ENCODE data around the gene C5orf58. TPM values are rescaled to one million over a fixed set of nuclear protein-coding genes. Genes with fewer than 3 reads are reported as not detected.

Gene C5orf58
- total RNA-seq, 1 donor from 2014 or later: not detected

DNA sequence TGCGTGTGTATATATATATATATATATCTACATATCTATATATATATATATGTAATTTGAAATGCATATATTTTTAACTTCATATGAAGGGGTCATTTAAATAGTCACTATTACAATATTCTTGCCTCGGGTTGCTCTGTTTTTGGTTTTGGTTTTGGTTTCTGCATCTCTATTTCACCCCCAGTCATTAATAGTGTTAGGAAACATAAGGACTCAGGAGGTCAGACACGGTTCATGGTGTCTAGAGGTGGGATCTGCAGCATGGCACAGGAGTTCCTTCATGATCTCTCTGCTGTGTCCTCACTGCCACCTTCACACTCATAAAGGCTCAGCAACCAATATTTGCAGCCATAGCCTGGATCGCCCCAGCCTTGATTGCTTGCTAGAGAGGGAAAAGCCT lies 16.6 kb downstream of the C5orf58 start:
- peaks cover 6% of the 10 kb centered on the region for H3K4me1 Mint-ChIP-seq (ENCODE audit: low read depth, unreplicated experiment)
- H3K4me3 Mint-ChIP-seq (ENCODE audit: unreplicated experiment): no peak overlapping the region
- Histone ChIP-seq H3K9ac (ENCODE audit: low read length) (no peak overlapping the region), H3K4me2 (ENCODE audit: low read length) (no peak overlapping the region), H3K4me1 (ENCODE audit: insufficient read depth, low read length) (no peaks in the 10 kb centered on the region), H3K79me2 (ENCODE audit: insufficient read depth, low read length) (no peaks in the 10 kb centered on the region), H2AFZ (ENCODE audit: low read depth, low read length) (no peak overlapping the region), H3K27me3 (ENCODE audit: insufficient read depth, low read length) (peaks cover 18% of the 10 kb centered on the region), H3K9me3 (ENCODE audit: insufficient read depth, low read depth, low read length) (no peaks in the 10 kb centered on the region), H3K36me3 (ENCODE audit: insufficient read depth, low read length) (no peaks in the 10 kb centered on the region), H4K20me1 (ENCODE audit: insufficient read depth, low read length) (no peaks in the 10 kb centered on the region), H3K27ac (ENCODE audit: low read depth, low read length) (no peak overlapping the region), H3K4me3 (ENCODE audit: insufficient read depth, low read depth, low read length) (no peak overlapping the region)
- H3K27ac Mint-ChIP-seq (ENCODE audit: unreplicated experiment): no peak overlapping the region
- no peak for TF ChIP-seq EZH2 (IDR thresholded peaks at IDR 0.05; ENCODE audit: insufficient read depth, low read length)
- TF ChIP-seq, protein P1, sequence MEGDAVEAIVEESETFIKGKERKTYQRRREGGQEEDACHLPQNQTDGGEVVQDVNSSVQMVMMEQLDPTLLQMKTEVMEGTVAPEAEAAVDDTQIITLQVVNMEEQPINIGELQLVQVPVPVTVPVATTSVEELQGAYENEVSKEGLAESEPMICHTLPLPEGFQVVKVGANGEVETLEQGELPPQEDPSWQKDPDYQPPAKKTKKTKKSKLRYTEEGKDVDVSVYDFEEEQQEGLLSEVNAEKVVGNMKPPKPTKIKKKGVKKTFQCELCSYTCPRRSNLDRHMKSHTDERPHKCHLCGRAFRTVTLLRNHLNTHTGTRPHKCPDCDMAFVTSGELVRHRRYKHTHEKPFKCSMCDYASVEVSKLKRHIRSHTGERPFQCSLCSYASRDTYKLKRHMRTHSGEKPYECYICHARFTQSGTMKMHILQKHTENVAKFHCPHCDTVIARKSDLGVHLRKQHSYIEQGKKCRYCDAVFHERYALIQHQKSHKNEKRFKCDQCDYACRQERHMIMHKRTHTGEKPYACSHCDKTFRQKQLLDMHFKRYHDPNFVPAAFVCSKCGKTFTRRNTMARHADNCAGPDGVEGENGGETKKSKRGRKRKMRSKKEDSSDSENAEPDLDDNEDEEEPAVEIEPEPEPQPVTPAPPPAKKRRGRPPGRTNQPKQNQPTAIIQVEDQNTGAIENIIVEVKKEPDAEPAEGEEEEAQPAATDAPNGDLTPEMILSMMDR (IDR thresholded peaks at IDR 0.05; ENCODE audit: insufficient read depth, low read depth, low read length): no peak
- DNase-seq (ENCODE audit: low read depth) (no peak), FAIRE-seq (no peak)
- H3K36me3 Mint-ChIP-seq (ENCODE audit: low read depth, unreplicated experiment): no peaks in the 10 kb centered on the region
- no peaks in the 10 kb centered on the region for H3K9me3 Mint-ChIP-seq (ENCODE audit: unreplicated experiment)
- peaks cover 6% of the 10 kb centered on the region for H3K27me3 Mint-ChIP-seq (ENCODE audit: low read depth, unreplicated experiment)

DNA sequence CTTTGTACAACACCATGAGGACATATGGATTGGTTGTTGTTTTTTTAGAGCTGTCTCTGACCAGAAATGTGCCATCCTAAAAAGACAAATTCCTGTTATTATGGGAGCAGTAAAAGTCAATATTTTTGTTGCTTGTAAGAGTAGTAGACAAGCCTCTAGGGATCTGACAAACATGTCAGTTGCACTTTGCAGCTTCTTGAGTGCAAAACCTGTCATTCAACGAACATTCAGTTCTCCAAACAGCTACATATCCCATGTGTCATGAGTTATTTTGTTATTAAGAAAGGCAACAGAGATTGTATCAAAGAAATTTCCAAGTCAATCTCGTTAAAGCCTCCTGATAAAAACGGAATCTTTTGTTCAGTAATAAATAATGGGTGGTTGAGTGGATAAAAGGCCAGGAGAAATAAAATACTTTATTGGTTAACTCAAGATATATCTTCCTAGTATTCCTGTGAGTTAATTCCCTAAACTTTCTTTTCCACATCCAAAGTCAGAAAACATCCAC lies 18.1 kb downstream of the C5orf58 start:
- H3K27me3 ChIP-seq (ENCODE audit: insufficient read depth, low read length): peaks cover 18% of the 10 kb centered on the region
- H3K4me3 ChIP-seq (ENCODE audit: insufficient read depth, low read depth, low read length): no peak overlapping the region
- H3K27ac ChIP-seq (ENCODE audit: low read depth, low read length): no peak overlapping the region
- no peaks in the 10 kb centered on the region for H4K20me1 ChIP-seq (ENCODE audit: insufficient read depth, low read length)
- no peak overlapping the region for H3K4me2 ChIP-seq (ENCODE audit: low read length)
- Mint-ChIP-seq H3K27me3 (ENCODE audit: low read depth, unreplicated experiment) (peaks cover 6% of the 10 kb centered on the region), H3K27ac (ENCODE audit: unreplicated experiment) (no peak overlapping the region), H3K4me3 (ENCODE audit: unreplicated experiment) (no peak overlapping the region), H3K4me1 (ENCODE audit: low read depth, unreplicated experiment) (peaks cover 6% of the 10 kb centered on the region), H3K9me3 (ENCODE audit: unreplicated experiment) (no peaks in the 10 kb centered on the region), H3K36me3 (ENCODE audit: low read depth, unreplicated experiment) (no peaks in the 10 kb centered on the region)
- FAIRE-seq: no peak
- H3K9me3 ChIP-seq (ENCODE audit: insufficient read depth, low read depth, low read length): no peaks in the 10 kb centered on the region
- TF ChIP-seq EZH2 (IDR thresholded peaks at IDR 0.05; ENCODE audit: insufficient read depth, low read length): no peak
- TF ChIP-seq, protein P1 (IDR thresholded peaks at IDR 0.05; ENCODE audit: insufficient read depth, low read depth, low read length): no peak
- H3K4me1 ChIP-seq (ENCODE audit: insufficient read depth, low read length): no peaks in the 10 kb centered on the region
- H3K36me3 ChIP-seq (ENCODE audit: insufficient read depth, low read length): no peaks in the 10 kb centered on the region
- no peak for DNase-seq (ENCODE audit: low read depth)
- H3K9ac ChIP-seq (ENCODE audit: low read length): no peak overlapping the region
- no peaks in the 10 kb centered on the region for H3K79me2 ChIP-seq (ENCODE audit: insufficient read depth, low read length)
- H2AFZ ChIP-seq (ENCODE audit: low read depth, low read length): no peak overlapping the region

DNA sequence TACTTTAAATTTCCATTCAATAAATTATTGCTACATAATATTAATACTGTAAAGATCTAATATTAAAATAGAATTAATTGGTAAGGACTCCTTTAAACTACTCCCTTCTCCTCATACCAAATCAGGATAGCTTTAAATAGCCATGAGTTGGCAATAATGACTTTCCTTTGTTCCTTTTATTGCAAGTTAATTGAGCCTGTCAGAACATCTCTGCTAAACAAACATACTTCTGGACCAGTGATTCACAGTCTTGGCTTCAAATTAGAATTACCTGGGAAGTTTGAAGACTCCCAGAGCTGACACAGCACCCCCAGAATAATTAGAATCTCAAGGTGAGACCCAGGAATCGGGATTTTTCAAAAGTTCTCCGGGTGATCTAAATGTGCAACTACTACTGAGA lies 18.7 kb downstream of the C5orf58 start:
- Histone ChIP-seq H3K4me3 (ENCODE audit: insufficient read depth, low read depth, low read length) (no peak overlapping the region), H3K4me2 (ENCODE audit: low read length) (no peak overlapping the region), H4K20me1 (ENCODE audit: insufficient read depth, low read length) (no peaks in the 10 kb centered on the region), H3K9me3 (ENCODE audit: insufficient read depth, low read depth, low read length) (no peaks in the 10 kb centered on the region), H3K4me1 (ENCODE audit: insufficient read depth, low read length) (no peaks in the 10 kb centered on the region), H3K36me3 (ENCODE audit: insufficient read depth, low read length) (no peaks in the 10 kb centered on the region), H3K27me3 (ENCODE audit: insufficient read depth, low read length) (peaks cover 23% of the 10 kb centered on the region), H2AFZ (ENCODE audit: low read depth, low read length) (no peak overlapping the region), H3K79me2 (ENCODE audit: insufficient read depth, low read length) (no peaks in the 10 kb centered on the region), H3K9ac (ENCODE audit: low read length) (no peak overlapping the region), H3K27ac (ENCODE audit: low read depth, low read length) (no peak overlapping the region)
- Mint-ChIP-seq H3K27me3 (ENCODE audit: low read depth, unreplicated experiment) (peaks cover 6% of the 10 kb centered on the region), H3K9me3 (ENCODE audit: unreplicated experiment) (no peaks in the 10 kb centered on the region), H3K27ac (ENCODE audit: unreplicated experiment) (no peak overlapping the region), H3K36me3 (ENCODE audit: low read depth, unreplicated experiment) (no peaks in the 10 kb centered on the region), H3K4me1 (ENCODE audit: low read depth, unreplicated experiment) (peaks cover 6% of the 10 kb centered on the region), H3K4me3 (ENCODE audit: unreplicated experiment) (no peak overlapping the region)
- no peak for FAIRE-seq
- no peak for DNase-seq (ENCODE audit: low read depth)
- TF ChIP-seq, protein P1 (IDR thresholded peaks at IDR 0.05; ENCODE audit: insufficient read depth, low read depth, low read length): no peak
- TF ChIP-seq EZH2 (IDR thresholded peaks at IDR 0.05; ENCODE audit: insufficient read depth, low read length): no peak
